Limb (tissue), 2 donors: ENCODE measurements around the gene ZDHHC1.

Source experiments
- DNase-seq, 2 donors: peaks; one replicate each; pipeline ENCODE4 v3.0.0-alpha.2; 2016; ENCODE audit errors: extremely low spot score in 2 of 2

ZDHHC1 gene

GRCh38 chr16:67415872-67416793 is at the start of gene ZDHHC1:
Gene ZDHHC1 (minus strand): TSS chr16:67416477. CDS start chr16:67407775, 8,702 bp downstream.
- DNase-seq: peak; percentile 72 to 91

- DNase-seq: no peak
Measured at GRCh38 chr16:67464565-67464964, 48.3 kb upstream of the ZDHHC1 start.

- DNase-seq: no peak
Measured at GRCh38 chr16:67463691-67464090, 47.4 kb upstream of the ZDHHC1 start.

- DNase-seq: no peak
Measured at GRCh38 chr16:67463059-67463458, 46.8 kb upstream of the ZDHHC1 start.

GRCh38 chr16:67462279-67462655 is 46.0 kb upstream of the ZDHHC1 start:
- DNase-seq: no peak

- no peak for DNase-seq
Measured at GRCh38 chr16:67461600-67462278, 45.5 kb upstream of the ZDHHC1 start.

GRCh38 chr16:67460961-67461360 is 44.7 kb upstream of the ZDHHC1 start:
- DNase-seq: no peak

GRCh38 chr16:67460168-67460567 is 43.9 kb upstream of the ZDHHC1 start:
- no peak for DNase-seq

- no peak for DNase-seq
Measured at GRCh38 chr16:67459861-67460150, 43.5 kb upstream of the ZDHHC1 start.

GRCh38 chr16:67459066-67459860 is 43.0 kb upstream of the ZDHHC1 start:
- DNase-seq: no peak

- no peak for DNase-seq
Measured at GRCh38 chr16:67458121-67458641, 41.9 kb upstream of the ZDHHC1 start.

- DNase-seq: no peak
Measured at GRCh38 chr16:67457611-67458010, 41.3 kb upstream of the ZDHHC1 start.

- no peak for DNase-seq
Measured at GRCh38 chr16:67456391-67457081, 40.3 kb upstream of the ZDHHC1 start.

- DNase-seq: no peak
Measured at GRCh38 chr16:67454852-67455251, 38.6 kb upstream of the ZDHHC1 start.

- DNase-seq: no peak
Measured at GRCh38 chr16:67454104-67454503, 37.8 kb upstream of the ZDHHC1 start.

- DNase-seq: no peak
Measured at GRCh38 chr16:67451704-67452435, 35.6 kb upstream of the ZDHHC1 start.

GRCh38 chr16:67451061-67451703 is 34.9 kb upstream of the ZDHHC1 start:
- no peak for DNase-seq

GRCh38 chr16:67449739-67450138 is 33.5 kb upstream of the ZDHHC1 start:
- DNase-seq: no peak

- DNase-seq: no peak
Measured at GRCh38 chr16:67449336-67449735, 33.1 kb upstream of the ZDHHC1 start.

- no peak for DNase-seq
Measured at GRCh38 chr16:67448580-67448979, 32.3 kb upstream of the ZDHHC1 start.
